GM18951 (cell line): ENCODE data around the gene USH1C.

Experiments used
- POLR2A ChIP-seq: IDR thresholded peaks from 4 replicates; pipeline ENCODE4 v1.6.1; 2011; ENCODE audit warnings: mild to moderate bottlenecking; ENCODE audit not compliant: insufficient read length, insufficient read depth; ENCODE audit errors: extremely low read depth
- in situ Hi-C: fragments of 300-500 bp; cut with MboI; formaldehyde crosslinking; loops from one replicate; pipeline ENCODE4 v1.12.0; 2022; ENCODE audit warnings: low sequenced_read_pairs, mixed read lengths, inconsistent platforms; ENCODE audit not compliant: unreplicated experiment

The USH1C gene

GRCh38 chr11:17508791-17509190, 35.4 kb downstream of the USH1C start:
- in situ Hi-C loops, result loop anchor here (25.0 kb wide), 1 partner anchor 271 kb away; no protein-coding TSS in a partner anchor
- TF ChIP-seq POLR2A, result no peak

- no peak for TF ChIP-seq POLR2A
- in situ Hi-C loops, result loop anchor here (25.0 kb wide), 1 partner anchor 271 kb away; no protein-coding TSS in a partner anchor
Measured at GRCh38 chr11:17508306-17508705, 35.9 kb downstream of the USH1C start.

GRCh38 chr11:17507773-17508172, 36.4 kb downstream of the USH1C start:
- in situ Hi-C loops, result loop anchor here (25.0 kb wide), 1 partner anchor 270 kb away; no protein-coding TSS in a partner anchor

DNA sequence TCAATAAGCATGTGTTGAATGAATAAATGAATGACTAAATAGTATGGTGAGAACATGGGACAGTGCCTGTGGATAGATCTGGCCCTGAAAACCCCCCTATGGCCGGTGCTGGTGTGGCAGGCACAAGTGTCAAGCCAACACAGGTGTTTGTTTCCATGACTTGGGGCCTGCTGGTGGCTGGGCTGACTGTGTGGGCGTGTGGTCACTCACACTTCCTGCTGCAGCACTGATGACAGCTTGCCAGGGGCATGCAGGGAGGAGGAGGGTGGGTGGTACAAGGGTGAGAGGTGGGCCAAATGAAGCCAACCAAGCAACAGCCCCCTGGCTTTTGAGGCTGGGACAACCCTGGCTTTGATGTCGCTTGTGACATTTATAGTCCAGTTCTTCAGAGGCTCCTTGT, 37.3 kb downstream of the USH1C start:
- TF ChIP-seq POLR2A, result no peak
- in situ Hi-C loops, result loop anchor here (25.0 kb wide), 1 partner anchor 270 kb away; no protein-coding TSS in a partner anchor

More at GRCh38 chr11:17507773-17508172, 36.4 kb downstream of the USH1C start:
- no peak for TF ChIP-seq POLR2A

GRCh38 chr11:17506314-17506713, 37.9 kb downstream of the USH1C start:
- no peak for TF ChIP-seq POLR2A
- in situ Hi-C loops, result loop anchor here (25.0 kb wide), 1 partner anchor 269 kb away; no protein-coding TSS in a partner anchor

DNA sequence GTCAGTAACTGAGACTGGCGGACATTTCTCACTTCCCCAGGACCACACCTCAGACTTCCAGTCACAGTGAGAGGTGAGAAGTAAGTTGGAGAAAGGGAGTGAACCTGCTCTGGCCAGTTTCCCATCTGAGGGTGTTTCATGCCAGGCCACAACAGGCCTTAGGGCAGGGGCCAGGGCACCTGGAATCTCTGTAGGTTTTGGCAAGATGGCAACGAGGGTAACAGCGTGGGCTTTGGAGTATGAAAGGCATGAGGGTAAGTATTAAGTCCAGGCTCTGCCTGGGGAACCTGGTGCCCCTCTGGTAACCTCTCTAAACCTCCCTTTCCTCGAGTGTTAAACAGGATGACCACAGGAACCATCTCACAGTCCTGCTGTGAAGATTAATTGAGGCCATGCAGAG, 39.1 kb downstream of the USH1C start:
- in situ Hi-C loops, result loop anchor here (25.0 kb wide), 1 partner anchor 268 kb away; no protein-coding TSS in a partner anchor
- TF ChIP-seq POLR2A, result no peak

- in situ Hi-C loops, result loop anchor here (25.0 kb wide), 1 partner anchor 267 kb away; no protein-coding TSS in a partner anchor
Measured at GRCh38 chr11:17504330-17505107, 39.7 kb downstream of the USH1C start.

DNA sequence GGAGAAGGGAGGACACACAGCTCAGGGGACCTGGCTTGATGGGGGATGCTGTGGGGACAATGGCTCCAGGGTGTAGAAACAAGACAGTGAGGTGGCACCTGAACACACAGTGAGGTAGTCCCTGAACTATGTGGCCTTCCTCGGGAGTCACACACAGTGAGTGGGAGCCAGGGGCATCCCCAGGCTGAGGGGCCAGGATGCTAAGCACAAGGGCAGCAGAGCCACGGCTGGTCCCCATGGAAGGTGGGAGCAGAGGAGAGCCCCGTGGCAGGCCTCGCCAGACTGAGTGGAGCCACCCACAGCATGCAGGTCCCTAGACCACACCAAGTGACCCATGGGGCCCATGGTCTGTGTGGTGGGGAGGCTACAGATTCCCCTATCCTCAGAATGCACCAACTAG, 41.6 kb downstream of the USH1C start:
- TF ChIP-seq POLR2A, result no peak
- in situ Hi-C loops, result loop anchor here (25.0 kb wide), 1 partner anchor 265 kb away; no protein-coding TSS in a partner anchor

More at GRCh38 chr11:17504330-17505107, 39.7 kb downstream of the USH1C start:
- no peak for TF ChIP-seq POLR2A

DNA sequence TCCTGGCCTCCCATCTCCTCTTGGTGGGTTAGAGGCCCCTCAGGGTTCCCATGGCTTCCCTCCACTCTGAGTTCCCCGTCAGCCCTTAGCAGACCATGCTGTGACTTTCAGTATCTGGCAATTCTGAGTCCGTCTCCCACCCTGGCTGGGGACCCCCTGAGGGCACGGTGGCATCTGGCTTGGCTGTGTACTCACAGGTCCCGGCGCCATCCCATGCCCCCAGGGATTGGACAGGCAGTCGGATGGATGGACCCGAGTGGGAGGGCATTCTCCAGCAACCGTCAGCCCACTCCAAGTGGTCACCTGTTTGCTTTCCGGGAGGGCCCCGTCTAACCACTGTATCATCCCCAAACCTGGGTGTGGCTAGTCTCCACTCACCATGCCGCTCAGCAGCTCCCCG, 43.5 kb downstream of the USH1C start:
- TF ChIP-seq POLR2A, result no peak
- in situ Hi-C loops, result loop anchor here (25.0 kb wide), 1 partner anchor 263 kb away; no protein-coding TSS in a partner anchor

DNA sequence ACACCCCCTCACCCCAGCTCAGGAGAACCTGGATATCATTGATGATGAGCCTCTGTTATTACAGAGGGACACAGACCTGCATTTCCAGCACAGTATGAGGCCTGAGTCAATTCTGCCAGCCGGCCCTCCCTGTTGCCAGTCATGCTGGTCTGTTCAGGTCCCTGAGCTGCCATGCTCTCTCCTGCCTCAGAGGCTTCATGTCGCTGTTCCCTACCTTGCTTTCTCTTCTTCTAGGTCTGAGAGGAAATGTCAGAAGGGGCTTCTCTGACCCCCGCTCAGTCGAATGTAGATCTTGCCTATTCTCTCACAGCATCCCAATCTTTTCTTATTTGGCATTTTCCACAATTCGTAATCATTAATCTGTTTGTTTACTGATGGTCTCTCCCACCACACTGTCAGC, 45.7 kb downstream of the USH1C start:
- TF ChIP-seq POLR2A, result no peak
- in situ Hi-C loops, result loop anchor here (10.0 kb wide), 1 partner anchor 114 kb away; the partner anchor contains the start of gene KCNJ11

DNA sequence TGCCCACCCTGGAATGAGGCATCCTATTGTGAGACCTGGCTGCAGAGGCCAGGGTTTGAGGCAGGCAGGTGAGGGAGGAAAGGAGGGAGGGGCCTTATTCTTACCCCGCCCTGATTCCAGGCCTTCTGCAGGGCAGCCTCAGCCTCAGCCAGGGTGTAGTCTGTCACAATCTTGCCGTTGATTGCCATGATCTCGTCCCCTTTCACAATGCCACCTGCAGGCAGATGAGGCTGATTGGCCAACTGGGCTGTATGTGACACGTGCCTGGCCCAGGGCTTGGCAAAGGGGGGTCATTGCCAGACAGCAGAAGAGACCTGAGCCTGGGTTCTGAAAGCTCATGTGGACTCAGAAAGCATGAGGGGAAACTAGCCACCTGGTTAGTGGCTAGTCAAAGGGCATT, 46.2 kb downstream of the USH1C start:
- no peak for TF ChIP-seq POLR2A
- in situ Hi-C loops, result loop anchor here (10.0 kb wide), 1 partner anchor 113 kb away; the partner anchor contains the start of gene KCNJ11

GRCh38 chr11:17496406-17496805, 47.8 kb downstream of the USH1C start:
- in situ Hi-C loops, result loop anchor here (10.0 kb wide), 1 partner anchor 112 kb away; the partner anchor contains the start of gene KCNJ11
- TF ChIP-seq POLR2A, result no peak

GRCh38 chr11:17494019-17494418, 50.2 kb downstream of the USH1C start:
- in situ Hi-C loops, result loop anchor here (10.0 kb wide), 1 partner anchor 109 kb away; the partner anchor contains the start of gene KCNJ11
- TF ChIP-seq POLR2A, result no peak

DNA sequence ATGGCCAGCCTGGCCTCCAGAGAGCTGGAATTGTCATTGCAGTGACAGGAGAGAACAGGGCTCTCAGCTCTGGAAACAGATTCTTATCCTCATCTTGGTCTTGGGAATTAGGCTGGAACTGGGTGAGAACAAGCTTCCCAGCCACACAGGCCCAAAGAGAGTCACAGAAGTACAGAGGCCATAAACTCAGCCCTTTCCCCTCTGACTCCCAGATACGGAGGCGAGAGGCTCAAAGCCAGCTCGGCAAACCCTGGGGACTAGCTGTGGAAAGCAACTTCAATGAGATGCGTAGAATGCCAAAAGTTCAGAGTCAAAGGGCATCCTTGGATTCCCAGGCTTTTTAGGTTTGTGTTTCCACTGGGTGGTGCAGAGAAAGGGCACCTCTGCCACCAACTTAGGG, 53.3 kb downstream of the USH1C start:
- TF ChIP-seq POLR2A, result no peak
- in situ Hi-C loops, result loop anchor here (10.0 kb wide), 1 partner anchor 106 kb away; the partner anchor contains the start of gene KCNJ11

DNA sequence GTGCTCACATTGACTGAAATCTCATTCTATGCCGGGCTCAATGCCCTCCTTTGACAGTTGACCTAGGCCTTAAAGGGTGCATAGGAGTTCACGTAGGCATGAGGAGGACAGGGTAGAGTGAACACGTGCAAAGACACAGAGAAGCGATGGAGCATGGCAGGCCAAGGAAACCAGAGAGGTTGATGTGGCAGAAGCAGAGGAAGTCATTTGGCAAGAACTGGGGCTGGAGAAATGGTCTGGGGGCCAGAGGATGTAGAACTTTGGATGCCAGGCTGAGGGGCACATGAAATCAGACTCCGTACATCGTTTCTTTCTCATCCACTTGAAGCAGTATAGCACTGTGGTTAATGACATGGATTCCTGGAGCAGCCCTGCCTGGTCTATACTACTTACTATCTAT, 54.0 kb downstream of the USH1C start:
- no peak for TF ChIP-seq POLR2A

More for the DNA sequence above, 54.0 kb downstream of the USH1C start:
- in situ Hi-C loops, result loop anchor here (10.0 kb wide), 1 partner anchor 105 kb away; the partner anchor contains the start of gene KCNJ11
